ENCODE data around the gene LRRC38.

LRRC38 gene

GRCh38 chr1:13495186-13495585 lies 18.6 kb downstream of the LRRC38 start:
- TF ChIP-seq CTCF (conservative IDR thresholded peaks at IDR 0.05; ENCODE audit: low read depth): no peak
- POLR2A ChIA-PET (ENCODE audit: low non-redundant PET): interaction anchor here (0.5 kb wide), 1 partner anchor 643 kb away, joined by 6 read pairs; no protein-coding TSS in a partner anchor
- CTCF ChIA-PET: no interaction called here
- H3K27ac ChIP-seq: no peak overlapping the region
- no peak for DNase-seq (ENCODE audit: low spot score)

- POLR2A ChIA-PET (ENCODE audit: low non-redundant PET): no interaction called here
- CTCF ChIA-PET: no interaction called here
- DNase-seq (ENCODE audit: low spot score): no peak
- H3K27ac ChIP-seq: no peak overlapping the region
- TF ChIP-seq CTCF (conservative IDR thresholded peaks at IDR 0.05; ENCODE audit: low read depth): no peak
Measured at GRCh38 chr1:13494712-13495111, 19.1 kb downstream of the LRRC38 start.

GRCh38 chr1:13494025-13494424 lies 19.8 kb downstream of the LRRC38 start:
- DNase-seq (ENCODE audit: low spot score): no peak
- POLR2A ChIA-PET (ENCODE audit: low non-redundant PET): no interaction called here
- no peak overlapping the region for H3K27ac ChIP-seq
- no peak for TF ChIP-seq CTCF (conservative IDR thresholded peaks at IDR 0.05; ENCODE audit: low read depth)
- CTCF ChIA-PET: no interaction called here

GRCh38 chr1:13492711-13493110 lies 21.1 kb downstream of the LRRC38 start:
- no peak for DNase-seq (ENCODE audit: low spot score)
- CTCF ChIA-PET: no interaction called here
- POLR2A ChIA-PET (ENCODE audit: low non-redundant PET): no interaction called here
- no peak for TF ChIP-seq CTCF (conservative IDR thresholded peaks at IDR 0.05; ENCODE audit: low read depth)
- H3K27ac ChIP-seq: no peak overlapping the region

- TF ChIP-seq CTCF (conservative IDR thresholded peaks at IDR 0.05; ENCODE audit: low read depth): no peak
- ChIA-PET POLR2A (ENCODE audit: low non-redundant PET) (no interaction called here), CTCF (no interaction called here)
- DNase-seq (ENCODE audit: low spot score): no peak
- H3K27ac ChIP-seq: no peak overlapping the region
Measured at GRCh38 chr1:13487957-13488356, 25.8 kb downstream of the LRRC38 start.

GRCh38 chr1:13487143-13487868 lies 26.5 kb downstream of the LRRC38 start:
- CTCF ChIA-PET: no interaction called here
- no peak for DNase-seq (ENCODE audit: low spot score)
- no peak for TF ChIP-seq CTCF (conservative IDR thresholded peaks at IDR 0.05; ENCODE audit: low read depth)
- no peak overlapping the region for H3K27ac ChIP-seq
- POLR2A ChIA-PET (ENCODE audit: low non-redundant PET): interaction anchor here (0.6 kb wide), 1 partner anchor 1207 kb away, joined by 5 read pairs; no protein-coding TSS in a partner anchor

Data from RWPE1 (cell line).